Activated naive CD8-positive, alpha-beta T cell treated with anti-CD3 and anti-CD28 coated beads, Interleukin-2, amount 50 U/mL, for 24 hours (primary cell): ENCODE results near the gene MMP3.

ENCODE experiments used
- ATAC-seq: fragments of 150-1000 bp; cut with Tn5 transposase; one replicate; pipeline ENCODE4 v1.10.0; 2021
- DNase-seq: peaks from one replicate; pipeline ENCODE4 v3.0.0; 2021
- H3K27ac Mint-ChIP-seq: one replicate; pipeline ENCODE4 v1.8.0; 2021; ENCODE audit warnings: mild to moderate bottlenecking, mixed read lengths
- H3K27me3 Mint-ChIP-seq: one replicate; pipeline ENCODE4 v1.8.0; 2021; ENCODE audit warnings: mixed read lengths
- H3K36me3 Mint-ChIP-seq: one replicate; pipeline ENCODE4 v1.8.0; 2021; ENCODE audit warnings: low read depth, mixed read lengths
- H3K4me1 Mint-ChIP-seq: one replicate; pipeline ENCODE4 v1.8.0; 2021; ENCODE audit warnings: mixed read lengths
- H3K4me3 Mint-ChIP-seq: one replicate; pipeline ENCODE4 v1.8.0; 2021; ENCODE audit warnings: mild to moderate bottlenecking, moderate library complexity, mixed read lengths
- H3K9me3 Mint-ChIP-seq: one replicate; pipeline ENCODE4 v1.8.0; 2021; ENCODE audit warnings: mixed read lengths

Gene MMP3

DNA sequence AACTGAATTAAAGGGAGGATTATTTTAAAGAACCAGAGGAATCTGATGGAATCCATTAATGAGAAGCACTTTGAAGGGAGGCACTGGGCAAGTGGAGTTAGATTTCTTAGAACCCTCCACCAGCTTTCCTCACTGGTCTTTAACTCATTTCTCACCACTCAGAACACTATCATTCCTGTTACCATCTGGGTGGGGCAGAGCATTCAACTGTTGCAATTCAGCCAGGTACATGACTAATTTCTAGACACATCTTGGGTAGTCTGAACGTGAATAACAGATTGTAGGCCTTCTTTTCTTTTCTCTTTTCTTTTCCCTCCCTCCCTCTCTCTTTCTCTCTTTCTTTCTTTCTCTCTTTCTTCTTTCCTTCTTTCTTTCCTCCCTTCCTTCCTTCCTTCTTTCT is 29.9 kb downstream of the MMP3 start:
- no peak overlapping the region for H3K27ac Mint-ChIP-seq
- ATAC-seq (no peak), DNase-seq (no peak)
- H3K27me3 Mint-ChIP-seq = peaks cover 3% of the 10 kb centered on the region
- no peaks in the 10 kb centered on the region for H3K9me3 Mint-ChIP-seq
- no peaks in the 10 kb centered on the region for H3K4me1 Mint-ChIP-seq
- no peaks in the 10 kb centered on the region for H3K36me3 Mint-ChIP-seq
- no peak overlapping the region for H3K4me3 Mint-ChIP-seq

- H3K4me1 Mint-ChIP-seq = no peaks in the 10 kb centered on the region
- DNase-seq (no peak), ATAC-seq (no peak)
- peaks cover 3% of the 10 kb centered on the region for H3K27me3 Mint-ChIP-seq
- no peak overlapping the region for H3K4me3 Mint-ChIP-seq
- H3K27ac Mint-ChIP-seq = no peak overlapping the region
- no peaks in the 10 kb centered on the region for H3K36me3 Mint-ChIP-seq
- H3K9me3 Mint-ChIP-seq = no peaks in the 10 kb centered on the region
These were observed 31.2 kb downstream of the MMP3 start for GRCh38 chr11:102812188-102812587.

GRCh38 chr11:102810950-102811660 is 32.3 kb downstream of the MMP3 start:
- Mint-ChIP-seq H3K9me3 (no peaks in the 10 kb centered on the region), H3K4me3 (no peak overlapping the region), H3K27ac (no peak overlapping the region), H3K27me3 (peaks cover 3% of the 10 kb centered on the region), H3K36me3 (no peaks in the 10 kb centered on the region), H3K4me1 (no peaks in the 10 kb centered on the region)
- DNase-seq (no peak), ATAC-seq (no peak)

DNA sequence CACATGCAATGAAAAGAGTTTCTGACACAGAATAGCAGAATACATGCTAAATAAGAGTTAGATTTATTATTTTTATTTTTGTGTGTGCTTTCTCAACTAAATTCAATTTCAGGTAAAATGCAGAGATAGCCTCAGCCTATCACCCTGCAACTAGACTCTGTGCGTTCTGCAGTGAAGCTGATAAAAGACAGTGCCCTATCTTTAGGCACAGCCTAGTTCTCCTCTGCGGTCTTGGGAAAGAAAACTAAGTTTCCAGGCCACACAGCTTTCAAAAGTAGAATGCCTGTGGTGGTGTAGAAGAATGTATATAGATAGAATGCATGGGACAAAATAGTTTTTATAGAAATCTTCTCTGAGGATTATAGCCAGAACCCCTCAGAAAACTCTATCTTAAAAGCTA is 33.4 kb downstream of the MMP3 start:
- Mint-ChIP-seq H3K4me3 (no peak overlapping the region), H3K4me1 (no peaks in the 10 kb centered on the region), H3K27me3 (peaks cover 3% of the 10 kb centered on the region), H3K27ac (no peak overlapping the region), H3K9me3 (no peaks in the 10 kb centered on the region), H3K36me3 (no peaks in the 10 kb centered on the region)
- ATAC-seq (no peak), DNase-seq (no peak)

GRCh38 chr11:102807921-102808320 is 35.5 kb downstream of the MMP3 start:
- H3K4me3 Mint-ChIP-seq = no peak overlapping the region
- peaks cover 10% of the 10 kb centered on the region for H3K27me3 Mint-ChIP-seq
- no peak overlapping the region for H3K27ac Mint-ChIP-seq
- H3K4me1 Mint-ChIP-seq = no peaks in the 10 kb centered on the region
- no peaks in the 10 kb centered on the region for H3K36me3 Mint-ChIP-seq
- no peaks in the 10 kb centered on the region for H3K9me3 Mint-ChIP-seq
- no peak for ATAC-seq
- no peak for DNase-seq

DNA sequence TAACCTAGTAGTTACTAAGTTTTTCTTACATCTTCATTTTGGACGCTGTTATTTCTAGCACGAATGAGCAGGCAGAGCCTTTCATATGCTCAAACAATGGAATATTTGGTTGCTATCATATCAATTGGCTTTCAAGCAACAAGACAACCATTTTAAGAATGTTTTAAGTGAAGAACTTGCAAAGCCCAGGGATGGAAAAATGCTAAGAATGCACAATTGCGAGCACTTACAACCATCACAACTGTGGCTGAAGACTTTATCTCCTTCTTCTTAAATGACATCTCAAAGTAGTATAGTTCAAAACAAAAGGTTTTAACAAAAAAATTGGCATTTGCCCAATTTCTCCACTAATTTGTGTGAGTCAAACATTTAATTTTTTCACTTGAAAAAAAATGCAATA is 37.1 kb downstream of the MMP3 start:
- H3K36me3 Mint-ChIP-seq = no peaks in the 10 kb centered on the region
- no peaks in the 10 kb centered on the region for H3K9me3 Mint-ChIP-seq
- ATAC-seq (no peak), DNase-seq (no peak)
- no peak overlapping the region for H3K27ac Mint-ChIP-seq
- no peak overlapping the region for H3K4me3 Mint-ChIP-seq
- H3K4me1 Mint-ChIP-seq = no peaks in the 10 kb centered on the region
- peaks cover 10% of the 10 kb centered on the region for H3K27me3 Mint-ChIP-seq

DNA sequence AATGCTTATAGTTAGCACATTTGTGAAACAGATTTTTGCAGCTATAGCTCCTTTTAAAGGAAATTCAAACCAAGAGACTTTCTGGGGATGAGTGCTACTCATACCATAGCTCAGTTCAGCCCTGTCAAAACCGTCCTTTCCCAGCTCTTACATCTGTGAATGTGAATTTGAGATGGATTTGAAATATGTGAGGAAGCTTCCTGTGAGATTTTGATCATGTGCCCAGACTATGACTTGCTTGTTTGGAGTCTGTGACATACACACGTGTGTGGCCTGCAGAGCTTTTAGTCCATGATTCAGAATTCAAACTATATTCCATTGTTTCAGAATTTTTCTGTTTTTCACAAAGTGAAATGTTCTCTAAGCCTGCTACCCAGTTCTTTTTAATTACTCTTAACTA is 41.1 kb downstream of the MMP3 start:
- Mint-ChIP-seq H3K4me1 (no peaks in the 10 kb centered on the region), H3K4me3 (no peak overlapping the region), H3K27ac (no peak overlapping the region), H3K9me3 (no peaks in the 10 kb centered on the region), H3K27me3 (peaks cover 7% of the 10 kb centered on the region), H3K36me3 (no peaks in the 10 kb centered on the region)
- no peak for DNase-seq
- ATAC-seq = no peak

GRCh38 chr11:102800767-102801166 is 42.6 kb downstream of the MMP3 start:
- ATAC-seq (no peak), DNase-seq (no peak)
- no peaks in the 10 kb centered on the region for H3K4me1 Mint-ChIP-seq
- no peaks in the 10 kb centered on the region for H3K36me3 Mint-ChIP-seq
- H3K27ac Mint-ChIP-seq = no peak overlapping the region
- no peak overlapping the region for H3K4me3 Mint-ChIP-seq
- no peaks in the 10 kb centered on the region for H3K9me3 Mint-ChIP-seq
- peaks cover 7% of the 10 kb centered on the region for H3K27me3 Mint-ChIP-seq

DNA sequence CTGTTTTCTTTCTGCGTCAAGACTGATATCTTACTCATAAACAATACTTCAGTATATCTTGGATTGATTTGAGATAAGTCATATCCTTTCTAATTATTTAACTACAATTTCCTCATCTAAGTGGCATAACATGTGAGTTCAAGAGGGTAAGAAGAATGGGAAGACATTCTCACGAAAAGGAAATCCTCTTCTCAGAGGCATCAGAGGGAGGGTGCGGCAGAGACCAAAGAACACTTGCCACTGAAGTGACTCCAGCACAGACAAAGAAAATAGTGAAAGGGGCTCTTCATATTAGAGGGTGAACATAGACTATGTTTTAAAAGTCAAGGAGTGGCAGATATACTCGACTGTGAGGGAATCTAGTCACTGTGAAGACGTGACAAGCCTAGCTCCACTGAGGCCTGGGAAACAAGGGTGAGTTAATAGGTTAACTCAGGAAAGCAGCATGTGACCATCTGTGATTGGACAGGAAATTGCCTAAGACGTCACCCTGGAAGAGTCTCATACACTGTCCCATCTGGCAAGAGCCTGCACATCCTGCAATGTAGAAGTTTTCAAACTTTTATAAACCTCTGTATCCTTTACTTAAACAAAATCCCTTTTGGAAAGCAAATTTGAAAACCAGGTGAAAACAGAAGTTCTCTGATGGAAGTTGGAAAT is 43.6 kb downstream of the MMP3 start:
- H3K27ac Mint-ChIP-seq = no peak overlapping the region
- H3K36me3 Mint-ChIP-seq = no peaks in the 10 kb centered on the region
- peaks cover 7% of the 10 kb centered on the region for H3K27me3 Mint-ChIP-seq
- H3K4me3 Mint-ChIP-seq = no peak overlapping the region
- H3K9me3 Mint-ChIP-seq = no peaks in the 10 kb centered on the region
- no peak for ATAC-seq
- H3K4me1 Mint-ChIP-seq = no peaks in the 10 kb centered on the region
- no peak for DNase-seq

DNA sequence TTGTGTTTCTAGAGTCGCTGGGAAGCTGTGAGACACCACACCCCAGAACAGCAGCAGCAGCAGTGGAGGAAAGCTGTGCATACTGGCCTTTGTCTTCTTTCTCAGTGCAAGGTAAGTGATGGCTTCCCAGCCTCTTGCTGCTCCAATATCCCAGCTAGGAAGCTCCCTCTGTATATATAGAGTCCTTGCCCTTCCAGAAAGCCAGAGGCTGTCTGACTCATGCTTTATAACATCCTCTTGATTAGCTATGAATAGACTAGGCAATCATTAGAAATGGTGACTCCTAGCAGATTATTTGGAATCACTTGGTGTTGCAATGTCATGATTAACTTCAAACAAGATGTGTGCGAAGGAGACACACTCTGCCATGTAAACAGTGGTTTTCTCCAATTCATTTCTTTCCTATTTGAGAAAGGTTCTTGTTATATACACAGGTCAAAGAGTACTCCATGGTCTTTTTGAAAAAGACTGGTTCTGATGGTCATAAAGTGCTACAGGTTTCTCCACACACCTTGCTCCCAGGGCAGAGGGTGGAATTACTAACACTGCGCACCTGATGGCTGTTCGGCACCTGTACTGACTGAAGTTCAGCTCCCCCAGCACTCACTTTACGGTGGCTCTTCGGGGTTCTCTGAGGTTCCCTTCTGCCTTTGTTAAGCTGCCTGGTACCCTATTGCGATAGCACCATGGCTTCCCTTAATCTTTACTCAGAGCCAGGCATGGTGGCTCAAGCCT is 45.2 kb downstream of the MMP3 start, which contains the start of gene MMP1:
TSS of gene MMP1 (minus strand) at position 149 of the 735 bp plus-strand sequence. CDS start at position 81, 68 bp downstream.
- no peak for ATAC-seq
- Mint-ChIP-seq H3K4me3 (no peak within 1 kb of the TSS), H3K36me3 (no peaks in the 10 kb centered on the region), H3K9me3 (no peaks in the 10 kb centered on the region), H3K4me1 (no peaks in the 10 kb centered on the region), H3K27ac (no peak within 1 kb of the TSS), H3K27me3 (no peaks in the 10 kb centered on the region)
- no peak for DNase-seq

GRCh38 chr11:102794382-102794781 is 49.0 kb downstream of the MMP3 start:
- Mint-ChIP-seq H3K36me3 (no peaks in the 10 kb centered on the region), H3K4me1 (no peaks in the 10 kb centered on the region), H3K27me3 (no peaks in the 10 kb centered on the region), H3K4me3 (no peak overlapping the region), H3K9me3 (no peaks in the 10 kb centered on the region), H3K27ac (no peak overlapping the region)
- DNase-seq = peak; percentile 18
- ATAC-seq = peak; percentile 76

GRCh38 chr11:102793677-102794290 is 49.6 kb downstream of the MMP3 start:
- Mint-ChIP-seq H3K36me3 (no peaks in the 10 kb centered on the region), H3K4me3 (no peak overlapping the region), H3K27me3 (no peaks in the 10 kb centered on the region), H3K9me3 (no peaks in the 10 kb centered on the region), H3K4me1 (no peaks in the 10 kb centered on the region), H3K27ac (no peak overlapping the region)
- no peak for ATAC-seq
- DNase-seq = no peak

DNA sequence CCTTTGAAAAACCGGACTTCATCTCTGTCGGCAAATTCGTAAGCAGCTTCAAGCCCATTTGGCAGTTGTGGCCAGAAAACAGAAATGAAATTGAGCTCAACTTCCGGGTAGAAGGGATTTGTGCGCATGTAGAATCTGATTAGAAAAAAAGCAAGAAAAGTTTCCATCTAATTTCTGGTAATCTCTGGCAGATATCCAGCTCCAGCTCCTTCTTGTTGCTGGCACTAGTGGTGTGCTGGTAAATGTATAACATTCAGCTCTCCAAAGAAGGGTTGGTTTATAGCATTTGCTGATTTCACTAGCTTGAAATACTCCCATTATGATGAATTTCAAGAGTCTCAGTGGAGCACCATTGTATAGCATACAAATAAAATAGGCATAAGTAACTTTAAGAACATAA is 50.8 kb downstream of the MMP3 start:
- no peaks in the 10 kb centered on the region for H3K27me3 Mint-ChIP-seq
- H3K27ac Mint-ChIP-seq = no peak overlapping the region
- no peak overlapping the region for H3K4me3 Mint-ChIP-seq
- H3K9me3 Mint-ChIP-seq = no peaks in the 10 kb centered on the region
- ATAC-seq (no peak), DNase-seq (no peak)
- no peaks in the 10 kb centered on the region for H3K4me1 Mint-ChIP-seq
- no peaks in the 10 kb centered on the region for H3K36me3 Mint-ChIP-seq

GRCh38 chr11:102791271-102792036 is 52.0 kb downstream of the MMP3 start:
- Mint-ChIP-seq H3K4me3 (no peak overlapping the region), H3K4me1 (no peaks in the 10 kb centered on the region), H3K9me3 (no peaks in the 10 kb centered on the region), H3K27ac (no peak overlapping the region), H3K36me3 (no peaks in the 10 kb centered on the region), H3K27me3 (no peaks in the 10 kb centered on the region)
- no peak for DNase-seq
- ATAC-seq = no peak
